Suprapubic skin (tissue), 4 donors: Measurements from ENCODE around the gene PAX6. TPM values are rescaled to one million over a fixed set of nuclear protein-coding genes. Genes with fewer than 3 reads are reported as not detected.

Experiments used
- DNase-seq, 2 donors: peaks; one replicate each; pipeline ENCODE4 v3.0.0-alpha.2; 2019; ENCODE audit warnings: low spot score in 2 of 2
- H3K27ac ChIP-seq: fragments of 200-600 bp; sonication (generic); one replicate; pipeline ENCODE4 v1.5.1; 2019
- H3K27me3 ChIP-seq: fragments of 200-600 bp; sonication (generic); one replicate; pipeline ENCODE4 v1.5.1; 2019
- H3K36me3 ChIP-seq: fragments of 200-600 bp; sonication (generic); one replicate; pipeline ENCODE4 v1.5.1; 2019
- H3K4me1 ChIP-seq: fragments of 200-600 bp; sonication (generic); one replicate; pipeline ENCODE4 v1.5.1; 2019
- H3K4me3 ChIP-seq: fragments of 200-600 bp; sonication (generic); one replicate; pipeline ENCODE4 v1.5.1; 2019; ENCODE audit warnings: mild to moderate bottlenecking
- H3K9me3 ChIP-seq: fragments of 200-600 bp; sonication (generic); one replicate; pipeline ENCODE4 v1.5.1; 2019
- EP300 ChIP-seq: sonication (generic); formaldehyde crosslinking; IDR thresholded peaks from one replicate; pipeline ENCODE4 v1.6.1; 2017; ENCODE audit warnings: antibody characterized with exemption
- POLR2A ChIP-seq, 2 donors: fragments of 450-650 bp; IDR thresholded peaks; one replicate each; pipeline ENCODE4 v1.6.1; 2017; ENCODE audit warnings: antibody characterized with exemption in 2 of 2, mild to moderate bottlenecking in 2 of 2, moderate library complexity in 2 of 2
- POLR2AphosphoS5 ChIP-seq, 3 donors: sonication (generic); formaldehyde crosslinking; IDR thresholded peaks; one replicate each; pipeline ENCODE4 v1.6.1; 2017; ENCODE audit warnings: antibody characterized with exemption in 3 of 3
- WGBS: methylation state at CpG from one replicate; pipeline ENCODE4 v1.1.5; 2018; 5-methylcytosine and 5-hydroxymethylcytosine counted together
- total RNA-seq, 4 donors: library from RNA; depleted of rRNA; stranded (reverse); fragments of >200 nt; gene quantifications; one replicate each; pipeline ENCODE4 v1.1.0, GENCODE V29; 2016
- TF ChIP-seq, protein P1 (sequence below), 2 donors: fragments of 200-600 bp in 1 of 2; fragments of 450-650 bp in 1 of 2; sonication (generic) in 1 of 2; IDR thresholded peaks; one replicate each; pipeline ENCODE4 v1.5.1; 2016 to 2019; ENCODE audit warnings: antibody characterized with exemption in 2 of 2, mild to moderate bottlenecking in 1 of 2, moderate library complexity in 1 of 2

PAX6 gene
- total RNA-seq, 4 donors from 2014 or later: 0.25 to 1.1 (median 0.29) TPM; not detected in 1

DNA sequence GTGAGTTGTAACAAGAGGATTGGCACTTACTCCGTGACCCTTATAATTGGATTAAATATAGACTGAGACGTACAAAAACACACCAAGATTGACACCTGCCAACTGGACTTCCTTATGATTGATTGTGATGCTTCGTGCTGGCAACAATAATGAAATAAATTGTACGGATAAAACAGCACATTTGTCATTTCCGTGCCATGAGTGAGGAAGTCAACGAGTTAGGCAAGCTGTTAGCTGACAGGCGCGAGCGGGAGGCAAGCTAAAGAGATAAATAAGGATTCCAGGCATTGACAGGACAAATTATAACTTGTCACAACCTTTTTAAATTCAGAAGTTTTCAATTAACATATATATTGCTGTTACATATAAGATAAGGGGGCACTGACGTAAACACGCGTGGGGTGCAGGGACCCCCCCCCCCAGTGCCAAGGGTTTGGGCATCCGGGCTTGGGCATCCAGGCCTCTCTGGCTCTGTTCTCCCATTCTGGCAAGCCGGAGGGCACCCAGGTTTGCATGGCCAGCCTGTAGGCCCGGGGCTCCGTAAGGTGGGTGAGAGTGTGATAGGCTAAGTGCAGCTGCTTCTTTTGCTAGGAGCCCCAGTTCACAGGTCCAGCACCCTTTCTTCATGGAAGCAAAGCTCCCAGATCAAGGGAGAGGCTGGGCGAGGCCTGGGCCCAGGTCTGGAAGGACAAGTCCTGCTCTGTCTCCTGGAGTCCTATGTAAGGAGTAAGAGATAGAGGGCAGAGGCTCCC lies 11.2 kb upstream of the PAX6 start:
- 53% methylated on average over 14 of the region's 17 CpGs for WGBS
- Histone ChIP-seq H3K27ac (no peak overlapping the region), H3K9me3 (no peaks in the 10 kb centered on the region), H3K4me3 (no peak overlapping the region), H3K36me3 (no peaks in the 10 kb centered on the region), H3K27me3 (peaks cover 100% of the 10 kb centered on the region), H3K4me1 (peaks cover 42% of the 10 kb centered on the region)
- TF ChIP-seq, protein P1, sequence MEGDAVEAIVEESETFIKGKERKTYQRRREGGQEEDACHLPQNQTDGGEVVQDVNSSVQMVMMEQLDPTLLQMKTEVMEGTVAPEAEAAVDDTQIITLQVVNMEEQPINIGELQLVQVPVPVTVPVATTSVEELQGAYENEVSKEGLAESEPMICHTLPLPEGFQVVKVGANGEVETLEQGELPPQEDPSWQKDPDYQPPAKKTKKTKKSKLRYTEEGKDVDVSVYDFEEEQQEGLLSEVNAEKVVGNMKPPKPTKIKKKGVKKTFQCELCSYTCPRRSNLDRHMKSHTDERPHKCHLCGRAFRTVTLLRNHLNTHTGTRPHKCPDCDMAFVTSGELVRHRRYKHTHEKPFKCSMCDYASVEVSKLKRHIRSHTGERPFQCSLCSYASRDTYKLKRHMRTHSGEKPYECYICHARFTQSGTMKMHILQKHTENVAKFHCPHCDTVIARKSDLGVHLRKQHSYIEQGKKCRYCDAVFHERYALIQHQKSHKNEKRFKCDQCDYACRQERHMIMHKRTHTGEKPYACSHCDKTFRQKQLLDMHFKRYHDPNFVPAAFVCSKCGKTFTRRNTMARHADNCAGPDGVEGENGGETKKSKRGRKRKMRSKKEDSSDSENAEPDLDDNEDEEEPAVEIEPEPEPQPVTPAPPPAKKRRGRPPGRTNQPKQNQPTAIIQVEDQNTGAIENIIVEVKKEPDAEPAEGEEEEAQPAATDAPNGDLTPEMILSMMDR (IDR thresholded peaks at IDR 0.05): no peak
- TF ChIP-seq EP300 (no peak), POLR2AphosphoS5 (IDR thresholded peaks at IDR 0.05) (no peak), POLR2A (IDR thresholded peaks at IDR 0.05) (no peak)
- no peak for DNase-seq

DNA sequence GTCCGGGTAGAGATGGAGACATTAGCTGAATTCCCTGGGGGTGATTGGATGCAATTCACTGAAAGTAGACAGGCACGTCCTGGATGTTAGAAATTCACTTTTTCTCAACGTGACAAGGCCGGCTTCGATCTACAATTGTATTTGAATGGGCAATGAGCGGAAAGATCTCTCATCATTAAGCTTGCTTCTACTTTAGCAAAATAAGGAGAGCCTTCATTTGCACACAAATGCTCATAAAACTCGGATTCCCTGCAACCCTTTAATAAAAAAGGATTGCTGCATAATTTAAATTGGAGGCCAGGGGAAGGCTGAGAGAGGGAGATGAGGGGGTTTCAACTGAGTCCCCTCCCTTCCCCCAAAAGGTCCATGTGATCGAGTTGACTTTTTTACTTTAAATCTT lies 10.6 kb upstream of the PAX6 start:
- Histone ChIP-seq H3K27me3 (peaks cover 100% of the 10 kb centered on the region), H3K9me3 (no peaks in the 10 kb centered on the region), H3K27ac (no peak overlapping the region), H3K36me3 (no peaks in the 10 kb centered on the region), H3K4me3 (no peak overlapping the region), H3K4me1 (peaks cover 43% of the 10 kb centered on the region)
- 28% methylated on average over 8 of the region's 8 CpGs for WGBS
- TF ChIP-seq POLR2AphosphoS5 (IDR thresholded peaks at IDR 0.05) (no peak), EP300 (no peak), POLR2A (IDR thresholded peaks at IDR 0.05) (no peak)
- TF ChIP-seq, protein P1 (IDR thresholded peaks at IDR 0.05): no peak
- no peak for DNase-seq

DNA sequence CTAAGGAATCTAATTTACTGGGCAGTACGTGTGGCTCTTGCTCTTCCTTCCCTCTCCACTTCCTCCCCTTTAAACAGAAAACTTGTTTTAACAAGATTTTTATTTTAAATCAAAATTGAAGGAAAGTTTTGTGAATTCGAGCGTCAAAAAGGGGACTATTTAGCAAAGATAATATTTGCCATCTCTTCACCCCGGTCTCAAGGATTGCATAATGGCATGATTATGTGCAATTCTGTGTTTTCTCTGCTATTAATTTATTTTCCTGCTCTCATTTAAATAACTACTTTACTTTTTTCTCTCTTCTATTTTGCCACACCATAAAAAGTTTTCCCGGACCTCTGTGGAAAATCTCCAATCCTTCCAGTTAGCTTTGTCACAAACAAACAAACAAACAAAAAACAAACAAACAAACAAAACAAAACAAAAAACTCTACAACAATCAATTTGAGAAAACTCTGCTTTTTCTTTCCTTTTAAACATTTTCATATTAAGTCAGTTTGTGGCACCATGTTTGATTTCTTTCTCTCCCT lies 10.2 kb upstream of the PAX6 start:
- no peak for TF ChIP-seq EP300
- no peak for TF ChIP-seq POLR2AphosphoS5 (IDR thresholded peaks at IDR 0.05)
- no peak overlapping the region for H3K27ac ChIP-seq
- DNase-seq: no peak
- H3K4me3 ChIP-seq: no peak overlapping the region
- WGBS: 22% methylated on average over 5 of the region's 5 CpGs
- peaks cover 100% of the 10 kb centered on the region for H3K27me3 ChIP-seq
- H3K4me1 ChIP-seq: peaks cover 45% of the 10 kb centered on the region
- H3K36me3 ChIP-seq: no peaks in the 10 kb centered on the region
- no peaks in the 10 kb centered on the region for H3K9me3 ChIP-seq

DNA sequence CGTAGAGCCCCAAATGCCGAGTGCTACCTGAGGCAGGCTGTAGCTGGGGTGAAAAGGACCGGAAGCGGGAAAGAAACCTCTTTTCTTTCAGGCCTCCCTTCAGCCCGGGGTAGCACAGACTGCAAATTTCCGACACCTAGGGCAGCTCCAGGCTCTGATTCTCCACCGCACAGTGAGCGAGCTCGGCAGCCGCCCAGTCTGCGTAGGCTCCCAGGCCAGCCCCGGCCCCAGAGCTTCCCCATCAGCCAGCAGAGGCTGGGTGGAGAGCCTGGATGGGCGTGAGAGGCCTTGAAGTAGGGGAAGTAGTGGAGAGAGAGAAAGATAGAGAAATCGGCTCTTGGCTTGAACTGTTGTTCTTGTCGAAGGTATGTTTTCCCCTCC lies 9.3 kb upstream of the PAX6 start:
- no peaks in the 10 kb centered on the region for H3K36me3 ChIP-seq
- H3K27ac ChIP-seq: no peak overlapping the region
- 13% methylated on average over 13 of the region's 15 CpGs for WGBS
- no peaks in the 10 kb centered on the region for H3K9me3 ChIP-seq
- H3K4me3 ChIP-seq: no peak overlapping the region
- TF ChIP-seq POLR2AphosphoS5 (IDR thresholded peaks at IDR 0.05): no peak
- no peak for TF ChIP-seq EP300
- TF ChIP-seq POLR2A (IDR thresholded peaks at IDR 0.05): no peak
- TF ChIP-seq, protein P1 (IDR thresholded peaks at IDR 0.05): no peak
- H3K27me3 ChIP-seq: peaks cover 100% of the 10 kb centered on the region
- no peak for DNase-seq
- peaks cover 46% of the 10 kb centered on the region for H3K4me1 ChIP-seq

DNA sequence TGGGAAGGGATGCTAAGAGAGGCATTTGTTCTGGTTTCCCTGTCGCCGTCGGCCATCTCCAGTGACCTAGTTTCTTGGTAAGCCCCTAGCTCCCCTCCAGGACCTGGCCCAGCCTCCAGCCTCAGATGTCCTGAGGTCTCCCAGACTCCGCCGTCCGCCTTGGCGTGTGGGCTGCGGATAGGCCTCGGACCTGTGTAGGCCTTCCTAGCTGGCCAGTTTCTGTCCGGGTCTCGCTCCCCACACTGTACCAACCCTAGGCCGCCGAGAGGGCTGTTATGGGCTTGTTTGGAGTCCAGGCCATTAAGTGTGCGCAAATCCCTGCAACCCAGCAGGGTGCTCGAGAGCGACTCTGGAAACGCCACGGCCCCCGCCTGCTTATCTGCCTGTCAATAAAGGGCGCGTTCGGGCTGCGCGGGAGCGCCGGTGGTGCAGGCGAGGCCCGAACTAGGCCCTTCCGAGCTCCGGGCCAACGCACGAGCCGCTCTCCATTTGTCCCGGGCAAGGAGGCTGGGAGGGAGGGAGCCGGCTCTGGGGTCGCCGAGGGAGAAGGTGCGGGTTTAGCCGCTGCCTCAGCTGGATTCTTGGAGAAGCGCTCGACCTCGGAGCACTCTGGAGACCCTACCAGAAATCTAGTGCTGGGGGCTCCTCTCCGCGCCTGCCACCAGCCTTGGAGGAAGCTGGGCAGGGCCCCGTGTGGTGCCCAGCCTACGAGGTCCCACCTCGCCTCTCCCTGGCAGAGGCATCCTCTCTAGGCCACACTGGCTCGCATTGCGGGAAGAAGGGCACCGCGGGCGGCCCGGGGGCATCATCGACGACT lies 8.7 kb upstream of the PAX6 start:
- Histone ChIP-seq H3K27me3 (peaks cover 100% of the 10 kb centered on the region), H3K36me3 (no peaks in the 10 kb centered on the region), H3K4me3 (no peak overlapping the region), H3K4me1 (peaks cover 44% of the 10 kb centered on the region), H3K9me3 (no peaks in the 10 kb centered on the region), H3K27ac (no peak overlapping the region)
- TF ChIP-seq, protein P1 (IDR thresholded peaks at IDR 0.05): no peak
- TF ChIP-seq POLR2AphosphoS5 (IDR thresholded peaks at IDR 0.05) (no peak), POLR2A (IDR thresholded peaks at IDR 0.05) (no peak), EP300 (no peak)
- DNase-seq: no peak
- WGBS: 46% methylated on average over 15 of the region's 55 CpGs
